ENCODE measurements around the gene GNB2. TPM values are rescaled to one million over a fixed set of nuclear protein-coding genes. Genes with fewer than 3 reads are reported as not detected.

The GNB2 gene
- total and polyA plus RNA-seq, 2 of the 8 experiments (the other 6 are each of a cell fraction or from before 2014, with no cell fraction given), result 157 to 260 TPM

DNA sequence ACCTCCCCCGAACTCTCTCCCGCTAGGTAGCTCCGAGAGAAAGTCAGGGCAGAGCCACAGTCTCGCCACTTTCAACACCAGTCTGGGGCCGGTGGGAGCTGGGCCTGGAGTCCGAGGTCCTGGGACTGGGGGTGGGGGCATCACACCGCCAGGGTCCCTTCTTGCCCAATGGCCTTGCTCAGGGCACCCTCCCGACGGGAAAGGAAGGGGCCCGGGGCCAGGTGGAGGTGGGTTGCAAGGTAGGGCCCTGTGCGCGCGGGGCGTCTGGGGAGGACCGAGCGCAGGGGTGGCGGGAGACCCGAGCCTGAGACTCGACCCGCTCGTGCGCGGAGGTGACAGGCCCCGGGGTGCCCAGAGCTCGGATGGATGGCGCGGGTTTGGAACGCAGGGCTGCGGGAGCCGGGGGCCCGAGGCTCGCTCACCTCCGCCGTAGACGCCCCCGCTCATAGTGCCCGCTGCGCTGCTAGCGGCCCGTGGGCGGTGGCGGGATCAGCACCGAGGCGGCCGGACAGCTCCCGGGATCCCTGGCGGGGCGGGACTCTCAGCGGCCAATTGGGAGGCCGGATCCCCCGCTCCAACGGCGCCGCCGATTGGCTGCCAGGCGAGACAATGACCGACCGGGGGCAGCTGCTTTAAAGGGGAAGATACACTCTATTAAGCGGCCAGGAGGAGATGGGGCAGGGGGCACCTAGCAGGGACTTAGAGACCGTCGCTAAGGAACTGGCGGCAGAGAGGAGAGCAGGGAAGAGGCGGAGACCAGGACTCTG lies 17.4 kb upstream of the GNB2 start, which contains the start of gene ACTL6B:
Gene ACTL6B (minus strand): TSS at position 541 of the 767 bp plus-strand sequence. CDS start 94 bp downstream, at position 447.
- Histone ChIP-seq H2BK5ac (ENCODE audit: low read depth, low read length) (no peak within 1 kb of the TSS), H3K23ac (ENCODE audit: insufficient read length) (no peak within 1 kb of the TSS), H3K56ac (replicated peaks; ENCODE audit: insufficient read length, low read depth, low read length) (no peak within 1 kb of the TSS), H3K36me3 (ENCODE audit: control insufficient read depth in 2 of 4, insufficient read depth in 4 of 4, low read length in 3 of 4) (no peaks in the 10 kb centered on the region), H4K5ac (ENCODE audit: insufficient read length, low read depth, low read length) (no peak within 1 kb of the TSS), H3K14ac (ENCODE audit: insufficient read length) (no peak within 1 kb of the TSS), H2BK120ac (replicated peaks; ENCODE audit: low read depth, low read length) (no peak within 1 kb of the TSS), H3K4me2 (ENCODE audit: insufficient read depth in 1 of 2, low read depth in 2 of 2, low read length in 2 of 2) (peak within 1 kb of the TSS; percentile 57 to 65), H2AFZ (ENCODE audit: low read length) (no peak within 1 kb of the TSS), H3K23me2 (ENCODE audit: low read depth, low read length) (peaks cover 3% of the 10 kb centered on the region; the same call in 1 of the 2 replicates), H3K27me3 (replicated peaks in 1 of 4; ENCODE audit: control insufficient read depth in 3 of 4, extremely low read depth in 1 of 4, insufficient read depth in 3 of 4, low read length in 3 of 4) (peaks cover 10 to 35% (median 23%) of the 10 kb centered on the region in 4 experiments), H2BK12ac (ENCODE audit: low read depth, low read length) (no peak within 1 kb of the TSS), H2BK20ac (ENCODE audit: low read length) (no peak within 1 kb of the TSS), H4K8ac (ENCODE audit: extremely low read depth, insufficient read depth, low read length) (no peak within 1 kb of the TSS), H3K9me3 (ENCODE audit: insufficient read depth in 2 of 2, low read depth in 1 of 2, low read length in 1 of 2) (no peaks in the 10 kb centered on the region), H2BK15ac (ENCODE audit: low read length) (no peak within 1 kb of the TSS), H3K18ac (ENCODE audit: extremely low read depth, low read length) (no peak within 1 kb of the TSS), H3K27ac (ENCODE audit: low read depth, low read length) (no peak within 1 kb of the TSS), H3K4me1 (replicated peaks in 1 of 4; ENCODE audit: control insufficient read depth in 3 of 4, insufficient read depth in 4 of 4, low read length in 3 of 4) (peaks cover 0 to 5% (median 0%) of the 10 kb centered on the region in 4 experiments; a peak in 2 of 7 replicates), H3K4ac (replicated peaks; ENCODE audit: insufficient read length, low read depth, low read length) (no peak within 1 kb of the TSS), H2AK5ac (ENCODE audit: low read depth, low read length) (no peak within 1 kb of the TSS), H3K79me1 (ENCODE audit: low read depth, low read length) (no peaks in the 10 kb centered on the region), H3K9ac (replicated peaks in 1 of 4; ENCODE audit: extremely low read depth in 1 of 4, low read depth in 3 of 4, low read length in 3 of 4) (no peak within 1 kb of the TSS), H4K20me1 (replicated peaks in 1 of 2; ENCODE audit: control insufficient read depth in 1 of 2, insufficient read depth in 2 of 2, low read length in 2 of 2) (no peaks in the 10 kb centered on the region), H4K91ac (replicated peaks; ENCODE audit: insufficient read length, low read length) (no peak within 1 kb of the TSS), H3K79me2 (ENCODE audit: control insufficient read depth in 1 of 2, insufficient read depth in 2 of 2, low read length in 2 of 2) (no peaks in the 10 kb centered on the region; a peak in 1 of 4 replicates), H3K4me3 (ENCODE audit: extremely low read depth in 1 of 4, insufficient read depth in 2 of 4, low read depth in 3 of 4, low read length in 4 of 4) (peak within 1 kb of the TSS; percentile 9 to 45 (median 24); a peak in 6 of 8 replicates)
- 10% methylated on average over 36 of the region's 63 CpGs; no CpG with 5 or more reads in 1 of the 2 experiments for WGBS, 2 experiments (ENCODE audit: extremely low coverage in 1 of 2, insufficient coverage in 1 of 2, insufficient read length in 1 of 2, insufficient replicate concordance in 2 of 2, low coverage in 1 of 2, low lambda C conversion rate in 2 of 2, missing lambda C conversion rate in 1 of 2)
- ChIA-PET CTCF (ENCODE audit: partially characterized antibody) (interaction anchor here (1.1 to 7.3 kb wide), 7 partner anchors 9 to 133 kb away, joined by 4 to 46 read pairs (median 5); partner anchors contain the start of gene MOSPD3), POLR2A (ENCODE audit: partially characterized antibody) (interaction anchor here (0.6 to 2.0 kb wide), 10 partner anchors 10 to 227 kb away, joined by 3 to 5 read pairs (median 4); partner anchors contain the start of gene MOSPD3)
- FAIRE-seq, result no peak
- peak in 1 of 2 experiments; percentile 99 for DNase-seq (ENCODE audit: low read depth in 1 of 2, low spot score in 2 of 2)
- no peak for TF ChIP-seq TAF1 (IDR thresholded peaks at IDR 0.05; ENCODE audit: low read depth, low read length)
- TF ChIP-seq EZH2 (IDR thresholded peaks at IDR 0.05; ENCODE audit: low read depth, low read length, severe bottlenecking), result no peak
- no peak for TF ChIP-seq NANOG (IDR thresholded peaks at IDR 0.05; ENCODE audit: insufficient read depth, low read depth, low read length, poor library complexity, severe bottlenecking)
- TF ChIP-seq, protein P1, sequence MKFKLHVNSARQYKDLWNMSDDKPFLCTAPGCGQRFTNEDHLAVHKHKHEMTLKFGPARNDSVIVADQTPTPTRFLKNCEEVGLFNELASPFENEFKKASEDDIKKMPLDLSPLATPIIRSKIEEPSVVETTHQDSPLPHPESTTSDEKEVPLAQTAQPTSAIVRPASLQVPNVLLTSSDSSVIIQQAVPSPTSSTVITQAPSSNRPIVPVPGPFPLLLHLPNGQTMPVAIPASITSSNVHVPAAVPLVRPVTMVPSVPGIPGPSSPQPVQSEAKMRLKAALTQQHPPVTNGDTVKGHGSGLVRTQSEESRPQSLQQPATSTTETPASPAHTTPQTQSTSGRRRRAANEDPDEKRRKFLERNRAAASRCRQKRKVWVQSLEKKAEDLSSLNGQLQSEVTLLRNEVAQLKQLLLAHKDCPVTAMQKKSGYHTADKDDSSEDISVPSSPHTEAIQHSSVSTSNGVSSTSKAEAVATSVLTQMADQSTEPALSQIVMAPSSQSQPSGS (IDR thresholded peaks at IDR 0.05; ENCODE audit: low read length), result peak; percentile 72; the same call in 1 of the 2 replicates
- TF ChIP-seq SRF (IDR thresholded peaks at IDR 0.05; ENCODE audit: low read depth, low read length), result no peak
- no peak for TF ChIP-seq CBX8 (IDR thresholded peaks at IDR 0.05; ENCODE audit: borderline replicate concordance, low read depth, low read length)
- TF ChIP-seq TCF12 (IDR thresholded peaks at IDR 0.05; ENCODE audit: low read depth, low read length), result no peak
